GM19397 (cell line): ENCODE results near the gene MYLK.
A peak's percentile ranks its signal among the peaks of the same experiment; 100 is the strongest.
"Not testable (repeated sequence)": the region's sequence is repeated elsewhere in the genome, so short reads cannot be mapped to it uniquely, and the experiment has no call there.

Source experiments
- ATAC-seq: cut with Tn5 transposase; IDR thresholded peaks from one replicate; pipeline ENCODE4 v1.9.1; 2021; ENCODE audit warnings: mild to moderate bottlenecking, moderate library complexity; ENCODE audit not compliant: unreplicated experiment

MYLK gene

DNA sequence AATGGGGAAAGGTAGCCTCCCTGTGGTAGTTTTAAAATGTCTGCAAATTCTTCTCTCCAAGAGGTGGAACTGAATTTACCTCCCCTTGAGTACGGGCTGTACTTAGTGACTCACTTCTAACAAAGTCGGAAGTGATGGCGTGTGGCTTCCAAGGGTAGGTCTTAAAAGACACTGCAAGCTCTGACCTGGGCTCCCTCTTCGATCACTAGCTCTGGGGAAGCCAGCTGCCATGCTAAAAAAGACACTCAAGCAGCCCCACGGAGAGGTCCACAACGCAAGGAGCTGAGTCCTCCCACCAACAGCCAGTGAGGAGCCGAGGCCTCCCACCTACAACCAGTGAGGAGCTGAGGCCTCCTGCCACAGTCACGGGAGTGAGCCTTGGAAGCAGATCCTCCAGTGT is 177.3 kb downstream of the MYLK start:
- no peak for ATAC-seq

GRCh38 chr3:123705488-123706285 is 178.4 kb downstream of the MYLK start:
- ATAC-seq, result no peak

DNA sequence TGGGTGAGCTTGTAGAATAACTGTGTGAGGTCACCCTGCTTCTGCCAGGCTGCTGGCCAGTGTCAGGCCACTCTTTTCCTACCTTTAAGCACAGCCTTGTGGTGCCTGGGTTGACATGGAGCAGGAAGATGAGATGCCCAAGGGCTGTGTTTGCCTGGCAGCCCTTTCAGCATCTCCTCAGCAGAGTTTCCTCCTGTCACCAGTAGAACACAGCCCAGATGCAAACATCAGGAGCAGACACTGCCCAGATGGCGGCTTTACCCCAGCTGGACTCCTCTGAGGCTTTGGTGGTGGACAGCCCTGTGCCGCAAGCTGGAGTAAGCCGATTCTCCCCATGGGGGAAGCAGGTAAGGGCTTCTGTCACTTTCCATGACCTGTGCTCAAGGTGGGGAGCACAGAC is 180.5 kb downstream of the MYLK start:
- ATAC-seq, result not testable (repeated sequence)

GRCh38 chr3:123702720-123703119 is 181.4 kb downstream of the MYLK start:
- ATAC-seq, result no peak

DNA sequence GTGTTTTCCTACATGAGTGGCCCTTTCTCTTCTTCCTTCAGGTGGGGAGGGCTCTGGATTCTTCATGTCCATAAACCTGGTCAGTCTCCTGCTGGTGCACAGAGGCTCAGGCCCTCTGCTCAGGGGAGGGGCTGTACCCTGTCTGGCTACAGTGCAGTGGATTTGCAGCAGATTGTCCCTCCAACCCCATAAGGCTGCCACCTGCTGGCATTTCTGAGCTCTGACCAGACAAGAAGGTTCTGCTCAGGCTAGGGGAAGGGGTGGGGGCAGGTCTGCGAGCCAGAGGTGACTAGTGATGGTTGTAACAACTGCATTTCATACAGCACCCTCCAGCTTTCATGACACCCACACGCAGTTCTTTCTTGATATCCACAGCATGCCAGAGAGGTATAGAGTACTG is 182.1 kb downstream of the MYLK start:
- peak; percentile 55 for ATAC-seq

GRCh38 chr3:123700791-123701722 is 183.1 kb downstream of the MYLK start:
- ATAC-seq, result no peak

- no peak for ATAC-seq
Observed at GRCh38 chr3:123698813-123699212, 185.3 kb downstream of the MYLK start.

GRCh38 chr3:123696808-123697207 is 187.3 kb downstream of the MYLK start:
- ATAC-seq, result no peak

- ATAC-seq, result no peak
Observed at GRCh38 chr3:123695731-123696640, 188.1 kb downstream of the MYLK start.

GRCh38 chr3:123695152-123695551 is 189.0 kb downstream of the MYLK start:
- ATAC-seq, result no peak

- ATAC-seq, result no peak
Observed at GRCh38 chr3:123694366-123695087, 189.6 kb downstream of the MYLK start.

DNA sequence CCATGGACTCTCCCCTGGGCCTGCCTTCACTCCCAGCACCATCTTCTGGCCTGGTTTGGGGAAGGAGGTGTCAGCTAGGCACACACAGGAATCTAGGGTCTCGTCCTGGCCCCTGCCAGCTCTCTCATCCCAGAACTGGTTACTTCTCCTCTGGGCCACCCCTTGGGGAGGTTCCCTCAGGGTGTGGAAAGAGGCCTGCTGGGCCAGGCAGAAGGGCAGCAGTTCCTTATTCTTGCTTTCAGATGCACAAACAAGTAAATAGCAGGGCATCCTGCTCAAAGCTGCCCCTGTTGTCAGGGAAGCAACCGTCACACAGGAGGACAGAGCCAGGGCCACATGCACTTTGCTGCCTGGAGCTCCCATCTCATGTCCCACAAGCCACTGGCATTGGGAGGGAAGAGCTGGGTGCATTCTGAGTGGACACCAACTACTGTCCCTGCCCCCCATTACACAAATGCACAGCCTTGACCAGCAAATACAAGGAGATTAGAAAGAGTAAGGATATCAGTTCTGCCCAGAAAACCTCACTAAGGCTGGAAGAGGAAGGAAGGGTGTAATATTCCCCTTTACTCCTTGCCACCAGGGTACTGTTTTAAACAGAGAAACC is 190.4 kb downstream of the MYLK start:
- no peak for ATAC-seq

DNA sequence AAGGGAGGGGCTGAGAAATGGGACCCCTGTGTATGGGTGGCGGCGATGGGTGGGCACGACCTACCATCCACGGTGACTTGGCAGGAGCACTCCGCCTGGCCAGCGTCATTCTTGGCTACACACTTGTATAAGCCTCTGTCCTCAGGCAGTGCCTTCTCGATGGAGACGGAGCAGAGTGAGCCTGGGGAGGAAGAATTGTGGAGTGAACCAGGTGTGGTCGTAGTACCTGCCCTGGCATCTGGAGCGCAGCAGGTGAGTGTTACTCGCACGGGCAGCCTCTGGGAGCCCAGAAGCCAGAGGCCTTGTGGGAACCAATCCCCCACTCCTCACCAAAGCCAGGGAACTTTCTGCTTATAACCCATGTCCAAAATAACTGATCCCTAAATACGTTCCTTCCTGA is 191.5 kb downstream of the MYLK start:
- ATAC-seq, result no peak

- ATAC-seq, result no peak
Observed at GRCh38 chr3:123692041-123692440, 192.1 kb downstream of the MYLK start.

GRCh38 chr3:123689831-123690230 is 194.3 kb downstream of the MYLK start:
- ATAC-seq, result no peak

DNA sequence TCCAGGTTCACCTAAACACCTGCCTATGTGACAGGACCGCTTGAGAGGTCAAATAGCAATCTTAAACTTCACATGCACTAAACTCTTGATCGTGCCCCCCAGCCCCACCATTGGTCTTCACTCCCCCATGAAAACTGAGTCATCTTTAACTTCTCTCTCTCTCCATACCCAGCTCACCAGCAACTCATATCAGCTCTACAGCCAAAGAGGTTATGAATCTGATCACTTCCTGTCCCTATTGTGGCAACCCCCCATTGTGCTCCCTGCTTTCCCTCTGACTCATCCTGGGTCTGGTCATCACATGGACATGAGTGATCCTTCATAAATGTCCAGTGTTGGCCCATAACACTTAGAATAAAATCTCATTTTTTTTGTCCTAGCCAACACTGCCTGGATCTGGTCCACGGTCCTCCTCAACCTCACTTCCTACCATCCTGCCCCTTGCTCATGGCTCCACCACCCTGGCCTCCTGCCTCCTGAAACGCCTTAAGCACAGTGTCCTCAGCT is 195.8 kb downstream of the MYLK start:
- ATAC-seq, result no peak

DNA sequence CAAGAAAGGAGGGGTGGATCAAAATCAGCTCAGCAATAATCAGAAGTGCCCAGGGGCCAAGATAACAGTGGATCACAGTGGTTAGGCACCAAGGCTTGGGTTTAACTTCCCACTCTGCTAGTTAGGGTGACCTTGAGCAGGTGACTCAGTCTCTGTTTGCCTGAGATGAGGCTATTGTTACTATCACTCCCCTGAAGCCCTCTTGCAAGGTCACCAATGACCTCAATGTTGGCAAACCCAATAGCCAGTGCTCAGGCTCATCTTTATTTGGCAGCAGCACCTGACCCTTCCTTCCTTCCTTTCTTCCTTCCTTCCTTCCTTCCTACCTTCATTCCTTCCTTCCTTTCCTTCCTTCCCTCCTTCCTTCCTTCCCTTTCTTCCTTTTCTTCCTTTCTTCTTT is 196.8 kb downstream of the MYLK start:
- ATAC-seq, result no peak

DNA sequence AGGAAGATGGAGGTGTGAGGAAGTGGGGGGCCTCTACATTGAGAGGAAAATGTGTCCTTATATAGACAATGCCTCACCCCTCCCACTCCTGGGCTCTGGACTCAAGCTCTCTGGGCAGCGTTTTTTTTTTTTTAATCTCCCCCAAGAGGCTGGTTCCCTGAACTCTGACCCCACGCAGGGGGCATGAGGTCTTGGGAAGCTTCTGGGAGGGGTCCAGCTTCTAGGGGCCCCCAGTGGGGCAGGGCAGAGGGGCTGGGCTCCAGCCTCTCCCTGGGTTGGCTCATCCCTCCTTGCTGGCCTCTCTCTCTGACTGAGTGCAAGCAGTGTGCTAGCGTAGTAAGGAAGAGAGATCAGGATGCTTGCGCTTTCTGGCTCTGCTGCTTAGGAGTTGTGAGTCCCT is 197.9 kb downstream of the MYLK start:
- ATAC-seq, result no peak

DNA sequence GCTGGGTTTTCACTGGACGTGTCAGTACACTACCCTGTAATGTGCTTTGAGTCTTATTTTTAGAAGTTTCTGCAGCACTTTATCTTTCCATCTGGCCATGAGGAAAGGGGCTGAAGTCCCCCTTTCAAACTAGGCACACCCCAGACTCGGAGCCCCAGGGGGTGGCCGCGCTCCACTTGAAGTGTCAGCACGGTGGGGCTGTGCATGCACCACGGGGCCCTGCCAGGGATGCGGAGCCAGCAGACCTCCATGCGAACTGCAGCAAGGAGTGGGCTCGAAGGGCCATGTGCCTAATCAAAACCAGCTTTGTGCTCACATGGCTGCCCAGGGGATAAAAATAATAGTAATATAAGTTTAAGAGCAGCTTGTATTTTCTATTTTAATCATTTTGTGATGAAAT is 198.4 kb downstream of the MYLK start:
- ATAC-seq, result no peak

- no peak for ATAC-seq
Observed at GRCh38 chr3:123684636-123685035, 199.5 kb downstream of the MYLK start.
